SIG-M5 treated with dmso at 0.1 percent for 504 hours (cell line): Measurements from ENCODE around the gene TOP3A.

Source experiments
- DNase-seq: peaks from one replicate; lab custom pipeline; 2025; ENCODE audit not compliant: unreplicated experiment; lab: John Stamatoyannopoulos, UW

The TOP3A gene

DNA sequence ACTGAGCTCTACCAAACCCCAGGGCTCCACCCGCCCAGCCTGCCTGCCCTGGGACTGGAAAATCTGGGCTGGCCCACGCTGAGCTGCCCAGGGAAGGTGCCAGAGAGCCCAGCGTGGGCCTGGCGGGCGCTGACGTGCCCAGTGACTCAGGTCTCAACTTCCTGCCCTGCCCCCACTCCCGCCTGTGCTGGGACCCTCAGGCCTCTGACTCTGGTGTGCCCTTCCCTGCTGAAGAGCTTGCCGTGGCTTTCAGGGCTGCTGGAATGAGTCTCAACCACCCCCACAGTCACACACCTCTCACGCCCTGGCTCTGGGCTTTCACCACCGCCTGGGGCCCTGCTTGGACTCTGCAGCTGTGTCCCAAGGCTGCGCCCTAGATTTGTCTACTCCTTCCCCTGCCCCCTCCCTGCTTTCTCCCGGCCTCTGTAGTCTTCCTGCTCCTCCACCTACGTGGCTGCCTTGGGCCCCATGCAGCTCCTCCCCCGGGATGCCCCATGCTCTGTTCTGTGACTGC, 79.0 kb downstream of the TOP3A start:
- no peak for DNase-seq

DNA sequence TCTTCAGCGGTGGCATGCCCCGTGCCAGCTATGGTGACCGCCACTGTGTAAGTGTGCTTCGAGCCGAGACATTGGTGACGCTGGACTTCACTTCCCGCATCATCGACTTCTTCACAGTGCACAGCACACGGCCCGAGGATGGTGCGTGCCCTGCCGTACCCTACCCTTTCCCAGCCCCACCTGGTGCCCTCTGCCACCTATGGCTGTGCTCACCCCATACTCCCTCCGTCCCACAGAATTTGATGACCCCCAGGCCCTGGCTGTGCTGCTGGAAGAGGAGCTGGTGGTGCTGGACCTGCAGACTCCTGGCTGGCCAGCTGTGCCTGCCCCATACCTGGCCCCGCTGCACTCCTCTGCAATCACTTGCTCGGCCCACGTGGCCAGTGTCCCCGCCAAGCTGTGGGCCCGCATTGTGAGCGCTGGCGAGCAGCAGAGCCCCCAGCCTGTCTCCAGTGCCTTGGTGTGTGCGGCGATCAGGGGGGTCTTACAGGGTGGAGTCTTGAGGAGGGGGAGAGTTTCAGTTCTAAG, 79.9 kb downstream of the TOP3A start:
- DNase-seq, result no peak

DNA sequence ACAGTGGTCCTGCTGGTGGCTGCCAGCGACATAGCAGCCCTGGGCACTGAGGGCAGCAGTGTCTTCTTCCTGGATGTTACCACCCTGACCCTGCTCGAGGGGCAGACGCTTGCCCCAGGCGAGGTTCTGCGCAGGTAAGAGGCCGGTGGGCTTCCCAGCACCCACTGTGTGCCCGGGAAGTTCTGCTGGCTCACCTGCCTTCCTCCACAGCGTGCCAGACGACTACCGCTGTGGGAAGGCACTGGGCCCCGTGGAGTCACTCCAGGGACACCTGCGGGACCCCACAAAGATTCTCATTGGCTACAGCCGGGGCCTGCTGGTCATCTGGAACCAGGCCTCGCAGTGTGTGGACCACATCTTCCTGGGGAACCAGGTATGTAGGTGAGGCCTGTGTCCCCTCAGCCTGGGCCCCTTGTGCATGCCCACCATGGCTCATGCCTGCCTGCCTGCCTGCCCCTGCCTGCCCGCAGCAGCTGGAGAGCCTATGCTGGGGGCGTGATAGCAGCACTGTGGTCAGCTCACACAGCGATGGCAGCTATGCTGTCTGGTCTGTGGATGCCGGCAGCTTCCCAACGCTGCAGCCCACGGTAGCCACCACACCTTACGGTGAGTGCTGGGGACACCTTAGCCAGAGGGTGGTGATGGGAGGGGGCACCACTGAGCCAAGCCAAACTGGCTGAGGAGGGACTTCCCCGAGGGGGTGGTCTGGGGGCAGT, 80.8 kb downstream of the TOP3A start:
- no peak for DNase-seq

DNA sequence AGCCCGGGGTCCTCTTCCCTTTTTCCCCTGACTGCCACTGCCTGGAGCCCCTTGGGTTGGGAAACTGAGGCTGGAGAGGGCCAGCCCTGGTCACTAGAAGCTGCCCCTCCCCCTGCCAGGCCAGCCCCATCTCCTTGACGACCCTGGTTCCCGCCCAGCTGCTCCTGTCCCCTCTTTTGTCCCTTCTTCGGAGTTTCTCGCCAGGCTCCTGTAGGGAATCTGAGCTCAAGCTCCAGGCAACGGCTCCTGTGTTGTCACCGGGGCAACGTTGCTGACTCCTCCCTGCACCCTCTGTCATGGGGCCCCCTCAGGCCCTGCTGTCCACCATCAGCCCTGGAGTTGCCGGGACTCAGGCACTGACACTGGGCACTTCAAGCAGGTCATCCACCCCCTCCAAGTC, 83.6 kb downstream of the TOP3A start:
- DNase-seq, result no peak

DNA sequence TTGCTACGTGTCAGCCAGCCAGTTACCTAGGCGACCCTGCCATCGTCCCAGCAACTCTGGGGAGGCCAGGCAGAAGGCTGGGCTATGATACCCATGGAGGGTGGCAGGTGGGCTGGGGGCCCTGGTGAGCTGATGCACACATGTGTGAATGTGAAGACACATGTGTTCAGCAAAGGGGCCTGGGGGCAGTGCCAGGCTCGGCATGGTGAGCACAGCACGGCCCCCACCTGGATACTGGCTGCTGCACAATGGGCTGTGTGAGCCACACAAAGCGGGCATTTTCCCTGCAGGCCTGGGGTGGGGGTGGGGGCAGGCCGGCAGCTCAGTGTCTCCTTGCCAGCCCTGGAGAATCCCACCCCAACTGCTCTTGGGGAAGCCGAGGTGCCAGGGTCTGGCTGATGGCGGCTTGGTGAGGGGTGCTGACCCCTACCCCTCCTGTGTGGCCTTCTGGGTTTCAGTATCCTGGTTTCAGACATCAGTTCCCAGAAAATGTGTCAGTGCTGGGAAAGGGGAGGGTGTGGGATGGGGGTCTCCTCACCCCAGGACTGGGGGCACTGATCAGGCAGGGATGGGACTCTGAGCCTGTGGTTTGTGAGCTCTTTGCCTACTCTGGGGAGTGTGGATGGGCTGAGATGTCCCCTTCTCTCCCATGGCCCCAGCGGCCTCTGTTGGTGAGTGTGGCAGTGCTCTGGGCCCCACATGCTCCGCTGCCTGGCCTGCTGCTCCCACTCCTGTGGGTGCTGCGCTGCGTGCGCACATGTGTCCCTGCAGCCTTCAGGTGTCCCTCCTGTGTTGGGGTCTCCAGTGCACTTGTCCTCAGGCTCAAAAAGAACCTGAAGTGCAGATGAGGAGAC, 84.3 kb downstream of the TOP3A start:
- no peak for DNase-seq

DNA sequence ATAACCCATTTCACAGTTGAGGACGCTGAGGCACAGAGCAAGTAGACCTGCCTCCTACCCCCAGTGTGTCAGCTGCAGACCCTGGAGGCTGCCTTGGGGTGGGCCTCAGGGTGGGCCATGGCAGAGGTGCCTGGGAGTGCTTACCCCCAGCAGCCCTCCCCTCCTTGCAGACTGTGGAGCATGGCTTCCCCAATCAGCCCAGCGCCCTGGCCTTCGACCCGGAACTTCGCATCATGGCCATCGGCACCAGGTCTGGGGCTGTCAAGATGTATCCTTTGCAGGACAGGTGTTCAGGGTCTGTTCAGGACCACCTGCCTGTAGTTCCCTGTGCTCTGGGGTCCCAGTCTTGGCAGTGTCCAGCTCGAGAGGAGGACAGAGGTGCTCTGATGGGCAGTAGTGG, 85.0 kb downstream of the TOP3A start:
- DNase-seq, result no peak

DNA sequence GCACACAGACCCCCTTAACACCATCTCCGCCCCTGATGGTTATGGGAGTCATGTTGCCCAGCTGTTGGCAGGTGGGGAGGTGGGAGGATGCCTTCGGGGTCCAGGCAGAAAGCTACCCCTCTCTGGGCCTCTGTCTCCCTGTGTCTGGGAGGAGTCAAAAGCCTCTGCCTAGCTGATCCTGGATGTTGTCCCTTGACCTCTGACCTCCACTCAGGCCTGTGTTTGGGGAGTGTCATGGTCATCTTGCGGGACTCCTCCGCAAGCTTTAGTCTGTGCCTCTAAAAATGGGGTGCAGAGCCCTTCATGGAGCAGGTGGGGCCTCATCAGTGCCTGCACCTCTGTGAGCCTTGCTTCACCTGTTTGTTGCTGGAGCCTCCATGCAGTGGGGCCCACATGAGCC, 85.5 kb downstream of the TOP3A start:
- no peak for DNase-seq

DNA sequence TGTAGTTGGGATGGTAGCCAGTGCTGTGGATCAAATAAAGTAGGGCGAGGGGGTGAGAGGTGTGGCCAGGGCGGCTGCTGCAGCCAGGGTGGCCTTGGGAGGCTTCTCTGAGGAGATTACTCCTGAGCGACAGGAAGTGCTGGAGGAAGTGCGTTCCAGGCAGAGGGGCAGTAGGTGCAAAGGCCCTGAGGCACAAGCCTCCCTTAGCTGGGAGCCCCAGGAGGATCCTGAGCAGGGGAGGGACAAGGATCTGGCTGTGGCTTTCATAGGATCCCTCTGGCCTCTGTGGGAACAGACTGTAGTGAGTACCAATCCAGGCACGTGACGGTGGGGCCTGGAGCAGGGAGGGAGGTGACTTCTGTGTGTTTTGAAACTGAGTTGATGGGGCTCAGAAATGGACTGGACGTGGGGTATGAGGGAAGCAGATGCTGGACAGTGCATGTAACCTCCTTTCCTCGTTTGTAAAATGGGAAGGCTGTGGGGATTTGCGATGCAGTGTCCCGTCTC, 86.6 kb downstream of the TOP3A start:
- no peak for DNase-seq

DNA sequence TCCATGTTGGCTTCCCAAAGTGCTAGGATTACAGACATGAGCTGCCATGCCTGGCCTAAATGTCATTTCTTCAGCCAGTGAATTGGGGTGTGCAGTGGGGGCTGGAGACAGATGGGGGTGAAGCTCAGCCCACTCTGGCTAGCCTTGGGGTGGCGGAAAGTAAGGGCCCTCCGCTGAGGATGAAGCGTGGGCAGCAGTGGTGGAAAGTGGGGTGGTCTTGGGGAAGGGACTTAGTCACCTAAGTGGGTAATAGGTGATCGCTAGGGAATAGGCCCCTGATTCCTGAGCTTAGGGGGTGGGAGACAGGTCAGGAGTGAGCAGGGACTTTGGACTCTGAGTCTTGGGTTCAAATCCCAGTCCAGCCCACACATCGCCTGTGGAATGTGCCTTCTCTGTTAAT, 87.2 kb downstream of the TOP3A start:
- no peak for DNase-seq

DNA sequence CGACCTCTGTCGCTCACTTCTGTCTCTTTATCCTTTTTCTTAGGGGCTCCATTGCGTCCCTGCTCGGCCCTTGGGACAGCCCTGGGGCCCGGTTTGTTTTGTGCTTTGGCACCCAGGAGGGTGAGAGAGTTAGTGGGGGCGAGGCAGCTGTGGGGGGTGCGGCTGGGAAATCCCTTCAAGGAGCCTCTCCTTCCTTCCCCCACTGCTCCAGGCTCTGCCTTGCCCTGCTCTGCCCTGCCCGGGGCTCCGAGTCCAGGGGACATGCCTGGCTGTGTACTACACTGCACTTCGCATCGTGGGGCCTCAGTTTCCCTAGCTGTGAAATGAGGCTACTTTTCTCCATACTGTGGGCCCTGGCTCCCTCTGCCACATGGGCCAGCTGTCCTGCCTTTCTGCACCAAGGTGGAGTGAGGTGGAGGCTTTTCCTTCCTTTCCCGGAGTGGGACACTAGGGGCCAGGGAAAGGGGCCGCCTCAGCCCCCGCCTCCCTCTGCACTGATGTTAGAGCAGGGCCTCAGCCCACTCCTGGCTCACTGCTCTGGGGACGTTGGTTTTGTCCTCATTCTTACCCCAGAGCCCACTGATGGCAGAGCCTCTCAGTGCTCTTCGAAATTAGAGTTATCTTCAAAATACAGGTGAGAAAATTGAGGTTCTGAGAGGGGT, 88.4 kb downstream of the TOP3A start:
- no peak for DNase-seq

DNA sequence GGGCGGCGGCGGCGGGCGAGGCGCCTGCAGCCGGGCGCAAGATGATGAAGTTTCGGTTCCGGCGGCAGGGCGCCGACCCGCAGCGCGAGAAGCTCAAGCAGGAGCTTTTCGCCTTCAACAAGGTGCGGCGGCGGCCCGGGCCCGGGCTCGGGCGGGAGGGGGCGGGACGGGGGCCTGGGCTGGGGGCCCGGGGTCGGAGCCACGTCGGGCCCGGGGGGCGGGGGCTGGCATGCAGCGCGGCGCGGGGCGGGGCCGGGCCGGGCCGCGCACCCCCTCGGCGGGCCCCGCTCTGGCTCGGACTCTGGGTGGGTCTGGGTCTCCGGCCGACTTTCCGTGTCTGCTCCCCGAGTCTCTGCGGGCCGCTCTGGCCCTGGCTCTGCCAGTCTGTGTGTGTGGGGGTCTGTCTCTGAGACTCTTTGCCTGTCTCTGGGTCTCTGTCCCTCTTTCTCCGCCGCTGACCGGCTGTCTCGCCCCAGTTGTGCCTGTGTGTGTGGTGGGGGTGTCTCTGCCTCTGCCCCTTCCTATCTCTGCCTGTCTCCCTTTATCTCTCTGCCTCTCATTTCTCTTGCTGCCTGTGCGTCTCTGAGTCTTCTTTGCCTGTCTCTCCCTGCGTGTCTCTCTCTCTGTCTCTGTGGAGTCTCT, 89.0 kb downstream of the TOP3A start:
- DNase-seq, result no peak

DNA sequence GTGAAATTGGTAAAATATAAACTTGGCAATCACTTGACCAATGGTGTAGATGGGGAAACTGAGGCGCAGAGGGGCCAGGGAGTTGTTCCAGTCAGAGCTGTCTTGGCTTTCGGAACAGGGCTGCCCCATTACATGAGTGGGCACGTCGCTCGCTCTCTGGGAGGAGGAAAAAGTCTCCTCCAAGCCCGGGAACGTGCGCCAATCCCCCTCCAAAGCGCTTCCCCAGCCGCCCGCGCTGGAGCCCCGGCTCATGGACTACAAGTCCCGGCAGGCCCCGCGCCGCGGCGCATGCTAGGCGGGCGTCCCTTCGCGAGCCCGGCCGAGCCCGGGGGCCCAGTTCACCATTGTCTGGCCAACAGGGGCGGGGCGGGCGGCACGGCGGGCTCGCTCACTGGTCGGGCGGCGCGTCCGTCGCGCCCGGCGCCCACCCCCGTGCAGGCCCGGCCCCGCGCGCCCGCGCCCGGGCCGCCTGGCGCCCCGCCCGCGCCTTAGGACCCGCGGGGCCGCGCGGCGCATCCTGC, 89.6 kb downstream of the TOP3A start, which contains the start of gene LLGL1:
Gene LLGL1 (plus strand): TSS at position 515 of the 521 bp plus-strand sequence. CDS start 48 bp downstream, outside the sequence.
- DNase-seq, result peak; percentile 83

DNA sequence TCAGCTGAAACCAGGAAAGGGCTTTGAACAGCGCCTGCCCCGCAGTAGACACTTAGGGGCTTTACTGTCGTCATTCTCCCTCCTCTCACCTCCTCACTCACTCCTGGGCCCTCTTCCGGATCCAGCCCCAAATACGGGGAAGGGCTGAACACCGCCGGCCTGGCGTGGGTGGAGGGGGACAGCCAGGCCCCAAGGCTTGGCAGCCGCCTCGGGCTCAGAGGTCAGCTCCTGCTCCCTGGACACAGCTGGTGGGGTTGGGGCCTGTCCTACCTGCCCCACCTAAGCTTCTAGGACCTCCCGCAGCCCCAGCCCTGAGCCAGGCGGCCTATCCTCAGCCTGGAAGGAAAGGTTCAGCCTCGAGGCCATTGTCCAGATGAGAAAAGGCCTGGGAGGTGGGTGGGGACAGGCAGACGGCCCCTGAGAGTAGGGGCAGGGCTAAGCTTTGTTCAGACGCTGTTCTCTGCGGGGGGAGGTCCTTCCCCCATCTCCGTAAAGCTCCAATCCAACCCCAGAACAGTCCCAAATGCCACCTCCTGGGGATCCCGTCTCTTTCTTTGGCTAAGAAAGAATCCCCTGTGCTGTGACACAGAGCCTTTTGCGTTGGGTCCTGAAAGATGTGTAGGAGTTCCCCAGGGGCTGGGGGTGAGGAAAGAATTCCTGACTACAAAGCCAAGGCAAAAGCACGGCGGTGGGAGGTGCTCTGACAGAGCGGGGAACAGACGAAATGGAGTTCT, 90.2 kb downstream of the TOP3A start:
- DNase-seq, result no peak

DNA sequence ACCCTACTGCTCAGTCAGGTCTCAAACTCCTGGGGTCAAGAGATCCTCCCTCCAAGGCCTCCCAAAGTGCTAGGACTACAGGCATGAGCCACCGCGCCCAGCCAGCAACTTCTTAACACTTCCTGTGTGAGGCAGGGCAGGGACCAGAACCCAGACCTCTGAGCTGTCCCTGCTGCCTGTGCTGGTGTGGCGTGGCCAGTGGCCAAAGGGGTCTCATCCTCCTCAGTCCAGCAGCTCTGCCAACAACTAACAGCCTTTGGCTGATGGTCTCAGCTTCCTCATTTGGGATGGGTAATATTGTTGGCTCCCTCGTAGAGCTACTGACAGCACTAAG, 90.8 kb downstream of the TOP3A start:
- DNase-seq, result no peak
